HepG2 (cell line): ENCODE results near the gene PRR11. TPM values are rescaled to one million over a fixed set of nuclear protein-coding genes. Genes with fewer than 3 reads are reported as not detected.

Experiments used
- ATF7 ChIP-seq, 2 experiments: fragments of 450-650 bp in 1 of 2; sonication (generic) in 1 of 2; formaldehyde crosslinking in 1 of 2; IDR thresholded peaks; 2 replicates each; pipeline versions ENCODE4 v1.4.0 to v1.6.1; 2016 to 2020; ENCODE audit warnings: antibody characterized with exemption in 1 of 2, mild to moderate bottlenecking in 1 of 2, missing genetic modification reagents in 1 of 2
- CREM ChIP-seq, 2 experiments: sonication (generic) in 1 of 2; formaldehyde crosslinking in 1 of 2; IDR thresholded peaks; 2 replicates each; pipeline versions ENCODE4 v1.4.0 to v1.6.1; 2016 to 2020; ENCODE audit warnings: antibody characterized with exemption in 1 of 2, mild to moderate bottlenecking in 1 of 2, missing genetic modification reagents in 1 of 2
- DNMT1 ChIP-seq: sonication (generic); formaldehyde crosslinking; IDR thresholded peaks from 2 replicates; pipeline ENCODE4 v1.5.1; 2020; ENCODE audit warnings: mild to moderate bottlenecking, missing genetic modification reagents
- IRF2 ChIP-seq: IDR thresholded peaks from 2 replicates; pipeline ENCODE4 v1.6.1; 2018; ENCODE audit warnings: missing genetic modification reagents, missing compliant biosample characterization
- MAZ ChIP-seq, 2 experiments: sonication (generic) in 1 of 2; formaldehyde crosslinking in 1 of 2; IDR thresholded peaks; 2 replicates each; pipeline versions ENCODE4 v1.5.0 to v1.6.1; 2012 to 2020; ENCODE audit warnings: low read depth in 2 of 2, mild to moderate bottlenecking in 2 of 2, borderline replicate concordance in 1 of 2, improper control_type of control experiment in 1 of 2, low read length in 1 of 2, missing genetic modification reagents in 1 of 2, moderate library complexity in 1 of 2
- PBX3 ChIP-seq: sonication (generic); formaldehyde crosslinking; IDR thresholded peaks from 2 replicates; pipeline ENCODE4 v1.8.1; 2023; ENCODE audit warnings: missing genetic modification reagents, inconsistent platforms, borderline replicate concordance
- POLR2AphosphoS5 ChIP-seq: IDR thresholded peaks from 2 replicates; pipeline ENCODE4 v1.6.1; 2012; ENCODE audit warnings: low read depth, low read length
- POLR2G ChIP-seq: fragments of 200-400 bp; formaldehyde crosslinking; IDR thresholded peaks from 2 replicates; pipeline ENCODE4 v1.6.1; 2018; ENCODE audit warnings: mild to moderate bottlenecking, low read depth, low read length, moderate library complexity
- RELA ChIP-seq: sonication (generic); formaldehyde crosslinking; IDR thresholded peaks from 2 replicates; pipeline ENCODE4 v1.4.0; 2020; ENCODE audit warnings: missing genetic modification reagents
- SIX1 ChIP-seq: sonication (generic); formaldehyde crosslinking; IDR thresholded peaks from 2 replicates; pipeline ENCODE4 v1.4.0; 2020; ENCODE audit warnings: missing genetic modification reagents, borderline replicate concordance
- SRSF1 ChIP-seq: fragments of 200-400 bp; formaldehyde crosslinking; optimal IDR thresholded peaks from 2 replicates; pipeline ENCODE3; 2017; ENCODE audit warnings: mild to moderate bottlenecking, low read depth, low read length, moderate library complexity
- TAF1 ChIP-seq: sonication (generic); formaldehyde crosslinking; IDR thresholded peaks from 2 replicates; pipeline ENCODE4 v1.4.0; 2020; ENCODE audit warnings: missing genetic modification reagents
- THYN1 ChIP-seq: sonication (generic); formaldehyde crosslinking; IDR thresholded peaks from 2 replicates; pipeline ENCODE4 v1.8.1; 2023; ENCODE audit warnings: low read depth, mild to moderate bottlenecking, moderate library complexity, missing genetic modification reagents, borderline replicate concordance
- TRIM24 ChIP-seq: sonication (generic); formaldehyde crosslinking; IDR thresholded peaks from 2 replicates; pipeline ENCODE4 v1.8.0; 2022; ENCODE audit warnings: mild to moderate bottlenecking, missing genetic modification reagents
- ZFP1 ChIP-seq: IDR thresholded peaks from 2 replicates; pipeline ENCODE4 v1.6.1; 2016
- ZNF234 ChIP-seq: sonication (generic); formaldehyde crosslinking; conservative IDR thresholded peaks from 2 replicates; pipeline ENCODE4 v1.5.1; 2020; ENCODE audit warnings: mild to moderate bottlenecking, missing genetic modification reagents
- ZNF276 ChIP-seq: sonication (generic); formaldehyde crosslinking; IDR thresholded peaks from 2 replicates; pipeline ENCODE4 v1.4.0; 2020; ENCODE audit warnings: mild to moderate bottlenecking, low read depth, missing genetic modification reagents
- ZNF280B ChIP-seq: sonication (generic); formaldehyde crosslinking; IDR thresholded peaks from 2 replicates; pipeline ENCODE4 v1.5.0; 2020; ENCODE audit warnings: missing genetic modification reagents, mild to moderate bottlenecking, borderline replicate concordance
- ZNF674 ChIP-seq: sonication (generic); formaldehyde crosslinking; IDR thresholded peaks from 2 replicates; pipeline ENCODE4 v1.5.0; 2020; ENCODE audit warnings: low read depth, mild to moderate bottlenecking, missing genetic modification reagents
- ZNF691 ChIP-seq: sonication (generic); formaldehyde crosslinking; IDR thresholded peaks from 2 replicates; pipeline ENCODE4 v1.4.0; 2020; ENCODE audit warnings: missing genetic modification reagents, low read depth, mild to moderate bottlenecking, borderline replicate concordance
- ZNF746 ChIP-seq: sonication (generic); formaldehyde crosslinking; IDR thresholded peaks from 2 replicates; pipeline ENCODE4 v1.8.0; 2022; ENCODE audit warnings: mild to moderate bottlenecking, missing genetic modification reagents
- ZNF790 ChIP-seq: sonication (generic); formaldehyde crosslinking; IDR thresholded peaks from 2 replicates; pipeline ENCODE4 v1.8.0; 2022; ENCODE audit warnings: missing genetic modification reagents, mild to moderate bottlenecking, borderline replicate concordance
- polyA plus RNA-seq, 8 experiments: library from polyadenylated mRNA; depleted of rRNA in 3 of 8; stranded (reverse) in 7 of 8; unstranded in 1 of 8; fragments of >200 nt; fragmentation: Illumina TruSeq in 4 of 8; extraction: Trizol in 4 of 8; gene quantifications; 2 replicates each; pipeline versions ENCODE4 v1.2.1 to v1.2.3, GENCODE V29; 2011 to 2016; ENCODE audit warnings: low read depth in 4 of 8, missing spikeins in 1 of 8, mixed read lengths in 1 of 8; ENCODE audit not compliant: insufficient read depth in 1 of 8
- total RNA-seq, 5 experiments: library from RNA; depleted of rRNA; stranded (reverse); fragments of >200 nt; fragmentation: Illumina TruSeq; extraction: Trizol; gene quantifications; 2 replicates each; pipeline ENCODE4 v1.2.3, GENCODE V29; 2016; ENCODE audit warnings: low read depth in 1 of 5

PRR11 gene
- total and polyA plus RNA-seq, 2 of the 13 experiments (the other 11 are each of a cell fraction or from before 2014, with no cell fraction given): 35.7 to 39.2 TPM

- TF ChIP-seq ZNF691 (CRISPR knock-in tag): peak; percentile 78; the same call in 1 of the 2 replicates
- no peak for TF ChIP-seq MAZ (IDR thresholded peaks at IDR 0.05; ENCODE audit: borderline replicate concordance, low read depth, low read length)
- TF ChIP-seq MAZ (CRISPR knock-in tag; IDR thresholded peaks at IDR 0.05; ENCODE audit: low read depth): no peak
- TF ChIP-seq ZNF234: no peak
- TF ChIP-seq ZNF790 (CRISPR knock-in tag): no peak
- TF ChIP-seq ZNF280B (CRISPR knock-in tag): 0 out of 2 replicates have a peak, but pooled peaks have one; percentile 75
- TF ChIP-seq ATF7 (IDR thresholded peaks at IDR 0.05): no peak
- TF ChIP-seq ATF7 (CRISPR knock-in tag; IDR thresholded peaks at IDR 0.05): 0 out of 2 replicates have a peak, but pooled peaks have one; percentile 16
- TF ChIP-seq DNMT1 (CRISPR knock-in tag): 0 out of 2 replicates have a peak, but pooled peaks have one; percentile 11
- TF ChIP-seq CREM (IDR thresholded peaks at IDR 0.05): peak; percentile 13; the same call in 1 of the 2 replicates
- TF ChIP-seq CREM (CRISPR knock-in tag; IDR thresholded peaks at IDR 0.05): no peak
- no peak for TF ChIP-seq POLR2G
- TF ChIP-seq SIX1: no peak
- TF ChIP-seq ZFP1 (CRISPR knock-in tag): 0 out of 2 replicates have a peak, but pooled peaks have one; percentile 11
- no peak for TF ChIP-seq TAF1
- TF ChIP-seq POLR2AphosphoS5: no peak
- TF ChIP-seq RELA: no peak
- 0 out of 2 replicates have a peak, but pooled peaks have one; percentile 7 for TF ChIP-seq THYN1 (CRISPR knock-in tag)
- TF ChIP-seq SRSF1: peak; percentile 80
- TF ChIP-seq ZNF746 (CRISPR knock-in tag): no peak
- no peak for TF ChIP-seq PBX3 (CRISPR knock-in tag)
- TF ChIP-seq ZNF276: peak; percentile 64; the same call in 1 of the 2 replicates
- no peak for TF ChIP-seq IRF2 (CRISPR knock-in tag)
- no peak for TF ChIP-seq ZNF674 (CRISPR knock-in tag)
- TF ChIP-seq TRIM24 (CRISPR knock-in tag): no peak
Observed at GRCh38 chr17:59105852-59106462, 49.6 kb upstream of the PRR11 start (continued).
